ENCODE measurements around the gene TAS1R1. TPM values are rescaled to one million over a fixed set of nuclear protein-coding genes. Genes with fewer than 3 reads are reported as not detected.
"Not testable (repeated sequence)": the region's sequence is repeated elsewhere in the genome, so short reads cannot be mapped to it uniquely, and the experiment has no call there.

TAS1R1 gene
- total and polyA plus RNA-seq, 12 donors: not detected

DNA sequence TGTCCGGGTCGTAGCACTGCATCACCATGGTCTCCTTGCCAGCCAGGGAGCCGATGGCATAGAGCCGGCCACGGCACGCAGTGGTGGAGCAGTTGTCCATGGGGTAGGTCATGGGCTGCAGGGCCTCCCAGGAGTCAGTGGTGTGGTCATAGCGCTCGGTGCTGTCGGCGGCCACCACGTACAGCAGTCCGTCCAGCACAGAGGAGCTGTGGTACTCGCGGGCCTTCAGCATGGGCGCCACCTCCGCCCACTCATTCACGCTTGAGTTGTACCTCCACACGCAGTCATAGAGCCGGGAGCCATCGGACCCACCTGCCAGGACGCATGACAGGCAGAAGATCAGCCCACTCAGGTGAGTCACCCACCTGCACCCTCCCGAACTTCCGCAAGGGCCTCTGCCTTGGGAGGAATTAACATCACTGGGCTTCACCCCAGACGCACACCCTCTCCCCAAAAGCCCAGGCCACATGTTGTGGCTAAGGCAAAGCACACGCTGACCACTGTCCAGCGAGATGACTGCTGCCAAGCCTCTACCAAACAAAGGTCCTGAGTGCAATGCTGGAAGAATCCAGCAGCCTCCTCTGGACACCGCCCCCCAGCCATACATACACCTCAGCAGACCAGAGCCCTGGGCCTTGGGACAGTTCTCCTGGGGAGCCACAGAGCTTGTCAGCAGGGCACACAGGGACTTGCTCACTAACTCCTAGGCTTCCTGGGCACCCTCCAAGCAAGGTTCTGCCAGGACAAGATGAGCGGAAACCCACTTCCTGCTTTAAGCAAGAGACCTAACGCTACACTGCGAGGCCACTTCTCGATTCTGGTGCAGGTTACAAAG, 44.3 kb downstream of the TAS1R1 start:
- DNase-seq (no peak), ATAC-seq (no peak)
- H3K36me3 ChIP-seq: peaks cover 0 to 55% (median 43%) of the 10 kb centered on the region in 9 donors
- peak overlapping the region; percentile 68 to 96 (median 86) for H3K4me3 ChIP-seq
- H3K9me3 ChIP-seq: no peaks in the 10 kb centered on the region
- no peaks in the 10 kb centered on the region for H3K27me3 ChIP-seq
- TF ChIP-seq, protein P1, sequence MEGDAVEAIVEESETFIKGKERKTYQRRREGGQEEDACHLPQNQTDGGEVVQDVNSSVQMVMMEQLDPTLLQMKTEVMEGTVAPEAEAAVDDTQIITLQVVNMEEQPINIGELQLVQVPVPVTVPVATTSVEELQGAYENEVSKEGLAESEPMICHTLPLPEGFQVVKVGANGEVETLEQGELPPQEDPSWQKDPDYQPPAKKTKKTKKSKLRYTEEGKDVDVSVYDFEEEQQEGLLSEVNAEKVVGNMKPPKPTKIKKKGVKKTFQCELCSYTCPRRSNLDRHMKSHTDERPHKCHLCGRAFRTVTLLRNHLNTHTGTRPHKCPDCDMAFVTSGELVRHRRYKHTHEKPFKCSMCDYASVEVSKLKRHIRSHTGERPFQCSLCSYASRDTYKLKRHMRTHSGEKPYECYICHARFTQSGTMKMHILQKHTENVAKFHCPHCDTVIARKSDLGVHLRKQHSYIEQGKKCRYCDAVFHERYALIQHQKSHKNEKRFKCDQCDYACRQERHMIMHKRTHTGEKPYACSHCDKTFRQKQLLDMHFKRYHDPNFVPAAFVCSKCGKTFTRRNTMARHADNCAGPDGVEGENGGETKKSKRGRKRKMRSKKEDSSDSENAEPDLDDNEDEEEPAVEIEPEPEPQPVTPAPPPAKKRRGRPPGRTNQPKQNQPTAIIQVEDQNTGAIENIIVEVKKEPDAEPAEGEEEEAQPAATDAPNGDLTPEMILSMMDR (IDR thresholded peaks at IDR 0.05): no peak
- peak overlapping the region in 8 of 10 donors; percentile 96 to 100 (median 100) for H3K27ac ChIP-seq
- 68 to 69% methylated on average over 31 of the region's 31 CpGs for WGBS, 2 donors
- intact Hi-C loops (cut with DNase I): no loop called here
- peaks cover 19 to 76% (median 62%) of the 10 kb centered on the region in 9 donors for H3K4me1 ChIP-seq

DNA sequence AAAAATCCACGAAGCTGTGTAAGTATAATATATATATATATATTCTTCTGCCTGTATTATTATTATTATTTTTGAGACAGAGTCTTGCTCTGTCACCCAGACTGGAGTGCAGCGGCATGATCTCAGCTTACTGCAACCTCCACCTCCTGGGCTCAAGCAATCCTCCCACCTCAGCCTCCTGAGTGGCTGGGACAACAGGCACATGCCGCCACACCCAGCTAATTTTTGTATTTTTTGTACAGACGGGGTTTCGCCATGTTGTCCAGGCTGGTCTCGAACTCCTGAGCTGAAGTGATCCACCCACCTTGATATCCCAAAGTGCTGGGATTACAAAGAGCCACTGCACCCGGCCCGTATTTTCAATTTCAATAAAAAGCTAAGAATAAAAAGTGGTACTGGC, 44.9 kb downstream of the TAS1R1 start:
- WGBS, 2 donors: 57 to 63% methylated on average over 8 of the region's 8 CpGs
- not testable (repeated sequence) for H3K9me3 ChIP-seq, ATAC-seq, H3K27me3 ChIP-seq, DNase-seq
- Histone ChIP-seq H3K4me3 (peak overlapping the region; percentile 68 to 96 (median 86)), H3K27ac (peak overlapping the region in 9 of 10 donors; percentile 96 to 100 (median 99)), H3K36me3 (peaks cover 0 to 49% (median 37%) of the 10 kb centered on the region in 9 donors), H3K4me1 (peaks cover 25 to 76% (median 68%) of the 10 kb centered on the region in 9 donors)
- intact Hi-C loops (cut with DNase I): loop anchor here in 2 of 10 donors (2.0 to 10.0 kb wide), 3 partner anchors 19 to 48 kb away; partner anchors contain the start of genes NOL9 (in 2 of the 2) and TAS1R1 (in 1 of the 2)

DNA sequence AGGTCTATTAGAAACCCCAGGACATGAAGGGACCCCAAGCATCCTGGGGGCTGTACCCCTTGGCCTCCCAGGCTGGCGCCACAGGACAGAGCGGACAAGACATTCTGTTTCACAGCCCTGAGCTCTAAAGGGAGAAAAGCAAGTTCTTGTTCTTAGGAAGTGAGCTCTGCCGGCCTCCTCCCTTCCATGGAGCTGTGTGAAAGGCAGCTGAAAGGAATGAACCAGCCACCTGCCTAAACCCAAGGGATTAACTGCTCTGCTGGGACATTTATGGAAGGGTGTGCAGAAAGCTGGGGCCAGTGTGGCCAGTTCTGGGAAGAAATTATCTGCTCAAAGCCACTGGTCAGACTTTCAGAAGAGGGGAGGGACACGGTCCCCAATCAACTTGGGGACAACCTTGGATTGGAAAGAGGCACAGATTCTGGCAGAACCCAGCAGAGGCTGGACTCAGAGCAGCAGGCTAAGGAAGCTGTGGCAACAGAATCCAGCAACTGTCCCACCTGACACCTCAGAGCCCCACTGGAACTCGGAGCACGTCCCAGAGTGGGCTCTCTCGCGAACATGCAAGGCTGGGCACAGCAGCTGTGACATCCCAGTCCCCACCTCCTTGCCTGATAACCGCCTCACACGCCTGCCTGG, 45.4 kb downstream of the TAS1R1 start:
- Histone ChIP-seq H3K4me1 (peaks cover 25 to 80% (median 73%) of the 10 kb centered on the region in 9 donors), H3K4me3 (peak overlapping the region; percentile 68 to 96 (median 86)), H3K36me3 (peaks cover 0 to 44% (median 32%) of the 10 kb centered on the region in 9 donors), H3K27ac (peak overlapping the region; percentile 96 to 100 (median 99)), H3K27me3 (no peaks in the 10 kb centered on the region), H3K9me3 (no peaks in the 10 kb centered on the region)
- TF ChIP-seq, protein P1 (IDR thresholded peaks at IDR 0.05): no peak
- intact Hi-C loops (cut with DNase I): loop anchor here in 3 of 10 donors (1.0 to 10.0 kb wide), 4 partner anchors 20 to 48 kb away; partner anchors contain the start of genes NOL9 (in 3 of the 3) and TAS1R1 (in 1 of the 3)
- 16 to 18% methylated on average over 10 of the region's 10 CpGs for WGBS, 2 donors
- ATAC-seq: peak in 5 of 8 donors; percentile 1 to 39 (median 22)
- DNase-seq: no peak

DNA sequence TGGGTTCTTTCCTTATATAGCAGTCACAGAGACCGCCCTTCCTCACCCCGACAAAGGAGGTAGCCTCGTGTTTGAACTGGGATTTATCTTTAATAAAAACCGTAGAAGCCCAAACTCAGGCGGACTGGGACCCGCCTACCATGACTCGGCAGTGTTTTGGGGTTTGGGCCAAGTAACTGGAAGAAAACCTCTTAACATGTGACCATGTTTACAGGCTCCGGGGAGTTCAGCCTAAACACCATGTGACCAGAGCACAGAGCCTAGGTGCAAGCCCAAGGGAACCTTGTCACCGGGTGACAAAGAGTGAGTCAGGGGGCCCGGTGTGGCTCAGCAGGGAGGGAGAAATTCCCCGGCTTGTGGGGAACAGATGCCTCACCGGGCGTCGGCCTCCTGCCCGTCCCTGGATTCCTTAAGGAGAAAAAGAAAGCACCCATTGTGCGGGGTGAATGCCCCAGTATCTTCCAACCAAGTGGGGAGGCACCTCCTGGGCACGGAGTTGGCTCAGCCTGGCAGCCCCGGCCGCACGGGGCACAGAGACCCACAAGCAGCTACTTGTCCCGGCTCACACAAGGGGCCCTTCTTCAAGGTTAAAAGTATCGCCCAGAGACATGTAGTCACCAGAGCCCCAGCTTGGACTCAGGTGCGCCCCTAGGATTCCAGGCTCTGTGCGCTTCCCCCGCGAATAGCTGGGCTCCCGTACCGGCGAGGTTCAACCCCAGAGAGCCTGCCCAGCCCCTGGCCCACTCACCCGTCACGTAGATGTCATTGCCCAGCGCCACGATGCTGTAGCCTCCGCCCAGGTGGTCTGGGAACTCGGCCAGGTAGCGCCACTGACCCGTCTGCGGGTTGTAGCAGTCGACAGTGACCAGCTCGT, 46.2 kb downstream of the TAS1R1 start:
- 0 to 1% methylated on average over 40 of the region's 40 CpGs for WGBS, 2 donors
- Histone ChIP-seq H3K27me3 (no peaks in the 10 kb centered on the region), H3K4me3 (peak overlapping the region; percentile 68 to 96 (median 86)), H3K9me3 (no peaks in the 10 kb centered on the region), H3K4me1 (peaks cover 25 to 80% (median 67%) of the 10 kb centered on the region in 9 donors), H3K27ac (peak overlapping the region; percentile 96 to 100 (median 99)), H3K36me3 (peaks cover 0 to 36% (median 26%) of the 10 kb centered on the region in 9 donors)
- ATAC-seq: peak; percentile 9 to 52 (median 30)
- TF ChIP-seq, protein P1 (IDR thresholded peaks at IDR 0.05): no peak
- peak; percentile 60 to 80 for DNase-seq
- intact Hi-C loops (cut with DNase I): loop anchor here in 3 of 10 donors (1.0 to 10.0 kb wide), 4 partner anchors 20 to 49 kb away; partner anchors contain the start of genes NOL9 (in 3 of the 3) and TAS1R1 (in 1 of the 3)
